ENCODE measurements around the gene RIMKLB. TPM values are rescaled to one million over a fixed set of nuclear protein-coding genes. Genes with fewer than 3 reads are reported as not detected.

The RIMKLB gene
- total and polyA plus RNA-seq, 10 of the 15 experiments (the other 5 are each of a cell fraction or from before 2014, with no cell fraction given), result 0.15 to 0.83 (median 0.46) TPM

GRCh38 chr12:8697120-8697475, 693 bp upstream of the RIMKLB start (continued):
- no peak for TF ChIP-seq BRCA1 (IDR thresholded peaks at IDR 0.05; ENCODE audit: low read depth, low read length)

GRCh38 chr12:8698132-8698851, 501 bp downstream of the RIMKLB start:
- ChIA-PET RAD21 (ENCODE audit: unreplicated experiment) (no interaction called here), SMC1A (ENCODE audit: uncharacterized antibody, unreplicated experiment) (no interaction called here), POLR2A (no interaction called here), CTCF (no interaction called here)
- H3K27me3 ChIP-seq (replicated peaks in 1 of 2; ENCODE audit: control insufficient read depth in 2 of 2, insufficient read depth in 2 of 2, low read length in 1 of 2), result peaks cover 1 to 12% of the 10 kb centered on the region in 2 experiments; a peak in 2 of 4 replicates
- TSS peak; percentile 55 for BruUV-seq (replicated peaks)
- H3K9me3 ChIP-seq (replicated peaks; ENCODE audit: control insufficient read depth, insufficient read depth, low read length), result no peaks in the 10 kb centered on the region
- peak overlapping the region; percentile 76 for H3K4me3 ChIP-seq
- peak overlapping the region; percentile 99 for H3K4me2 ChIP-seq (ENCODE audit: control insufficient read depth, insufficient read depth)
- H3K27ac ChIP-seq (ENCODE audit: control insufficient read depth, insufficient read depth), result no peak overlapping the region
- intact Hi-C loops (cut with micrococcal nuclease; ENCODE audit: unreplicated experiment) (no loop called here), in situ Hi-C loops (cut with MboI) (no loop called here)
- peak; percentile 51 for ATAC-seq
- peak overlapping the region; percentile 77 for H2AFZ ChIP-seq (ENCODE audit: control insufficient read depth, low read depth, low read length)
- no peaks in the 10 kb centered on the region for H3K36me3 ChIP-seq (ENCODE audit: control insufficient read depth in 2 of 2, insufficient read depth in 2 of 2, low read length in 1 of 2)
- DNase-seq (ENCODE audit: low read depth, low spot score), result no peak
- no peaks in the 10 kb centered on the region for H4K20me1 ChIP-seq (ENCODE audit: control insufficient read depth, insufficient read depth)
- no peak for FAIRE-seq
- peak overlapping the region; percentile 34; the same call in 1 of the 2 replicates for H3K9ac ChIP-seq (ENCODE audit: control insufficient read depth, insufficient read depth, low read length)
- H3K79me2 ChIP-seq (ENCODE audit: control insufficient read depth, insufficient read depth, low read length), result no peaks in the 10 kb centered on the region
- no peaks in the 10 kb centered on the region for H3K4me1 ChIP-seq (ENCODE audit: control insufficient read depth, insufficient read depth, low read length)
- under 1% methylated on average over 38 of the region's 85 CpGs for WGBS (ENCODE audit: insufficient coverage, insufficient replicate concordance, low lambda C conversion rate, missing lambda C conversion rate)
- TF ChIP-seq ZNF207 (IDR thresholded peaks at IDR 0.05; ENCODE audit: borderline replicate concordance), result no peak
- TF ChIP-seq RAD21 (IDR thresholded peaks at IDR 0.05; ENCODE audit: insufficient read depth, low read depth, low read length), result no peak
- no peak for TF ChIP-seq ATF3 (IDR thresholded peaks at IDR 0.05; ENCODE audit: borderline replicate concordance, extremely low read depth, low read depth, low read length)
- TF ChIP-seq BCL3 (IDR thresholded peaks at IDR 0.05; ENCODE audit: borderline replicate concordance, insufficient read depth, low read depth, low read length, poor library complexity, severe bottlenecking), result no peak
- no peak for TF ChIP-seq CTCF (IDR thresholded peaks at IDR 0.05 in 2 of 3, conservative IDR thresholded peaks at IDR 0.05 in 1 of 3; ENCODE audit: control insufficient read depth in 2 of 3, extremely low read depth in 1 of 3, insufficient read depth in 1 of 3, low read depth in 3 of 3, low read length in 3 of 3)
- no peak for TF ChIP-seq FOXK2 (IDR thresholded peaks at IDR 0.05)
- no peak for TF ChIP-seq SUPT20H (IDR thresholded peaks at IDR 0.05; ENCODE audit: borderline replicate concordance, control insufficient read depth, low read depth, low read length)
- TF ChIP-seq NRF1 (conservative IDR thresholded peaks at IDR 0.05; ENCODE audit: low read depth, low read length), result no peak
- 0 out of 2 replicates have a peak, but pooled peaks have one; percentile 16 for TF ChIP-seq BACH1 (IDR thresholded peaks at IDR 0.05; ENCODE audit: borderline replicate concordance)
- no peak for TF ChIP-seq TBL1XR1 (IDR thresholded peaks at IDR 0.05; ENCODE audit: low read depth, low read length)
- no peak for TF ChIP-seq MLLT1 (IDR thresholded peaks at IDR 0.05)
- TF ChIP-seq MYC (IDR thresholded peaks at IDR 0.05; ENCODE audit: insufficient read depth, insufficient read length, insufficient replicate concordance, low read length, severe bottlenecking), result no peak
- no peak for TF ChIP-seq YY1 (IDR thresholded peaks at IDR 0.05; ENCODE audit: low read depth, low read length)
- TF ChIP-seq ZNF274 (IDR thresholded peaks at IDR 0.05; ENCODE audit: insufficient read depth, insufficient read length), result no peak
